ENCODE data around the gene WNT7B.

- TF ChIP-seq CTCF (IDR thresholded peaks at IDR 0.05 in 8 of 11, conservative IDR thresholded peaks at IDR 0.05 in 3 of 11) (no peak), POLR2A (IDR thresholded peaks at IDR 0.05) (no peak), POLR2AphosphoS5 (IDR thresholded peaks at IDR 0.05) (peak in 1 of 3 donors; percentile 28)
Measured at GRCh38 chr22:45998638-45999378, 21.8 kb upstream of the WNT7B start.

All from spleen (tissue), 7 donors.